Ectodermal cell (in vitro differentiated cells): ENCODE measurements around the gene KIF17.

Experiments
- H3K27ac ChIP-seq: 2 replicates; pipeline ENCODE4 v1.7.0; 2013; ENCODE audit warnings: mild to moderate bottlenecking, low read depth, low read length; ENCODE audit not compliant: insufficient read depth, poor library complexity, severe bottlenecking
- H3K27me3 ChIP-seq: 2 replicates; pipeline ENCODE4 v1.7.0; 2013; ENCODE audit warnings: mild to moderate bottlenecking, low read length; ENCODE audit not compliant: insufficient read depth, control insufficient read depth, poor library complexity, severe bottlenecking
- H3K36me3 ChIP-seq: one replicate; pipeline ENCODE4 v1.7.0; 2013; ENCODE audit warnings: low read length; ENCODE audit not compliant: control insufficient read depth, insufficient read depth
- H3K4me1 ChIP-seq: one replicate; pipeline ENCODE4 v1.7.0; 2013; ENCODE audit warnings: low read length; ENCODE audit not compliant: control insufficient read depth, insufficient read depth
- H3K4me3 ChIP-seq: 2 replicates; pipeline ENCODE4 v1.7.0; 2013; ENCODE audit warnings: low read depth, low read length, control low read depth; ENCODE audit not compliant: insufficient read depth
- H3K9me3 ChIP-seq: 2 replicates; pipeline ENCODE4 v1.7.0; 2013; ENCODE audit warnings: mild to moderate bottlenecking, low read length, moderate library complexity; ENCODE audit not compliant: control insufficient read depth
- WGBS, 2 experiments: methylation state at CpG; one replicate each; pipeline ENCODE4 v1.1.7; 2013; ENCODE audit warnings: missing lambda C conversion rate in 2 of 2; 5-methylcytosine and 5-hydroxymethylcytosine counted together

KIF17 gene

GRCh38 chr1:20661207-20662109, 56.3 kb downstream of the KIF17 start, which contains the start of gene DDOST:
Gene DDOST, minus strand, starts transcription at chr1:20661369. Its CDS starts 19 bp downstream, at chr1:20661350.
- H3K4me1 ChIP-seq = peaks cover 18% of the 10 kb centered on the region
- H3K9me3 ChIP-seq = no peaks in the 10 kb centered on the region
- peaks cover 10% of the 10 kb centered on the region for H3K36me3 ChIP-seq
- H3K27me3 ChIP-seq = no peaks in the 10 kb centered on the region
- peak within 1 kb of the TSS; percentile 84 for H3K4me3 ChIP-seq
- 3% methylated on average over 58 of the region's 58 CpGs for WGBS, 2 experiments
- H3K27ac ChIP-seq = peak within 1 kb of the TSS; percentile 16

GRCh38 chr1:20660847-20661206, 57.0 kb downstream of the KIF17 start:
- Histone ChIP-seq H3K9me3 (no peaks in the 10 kb centered on the region), H3K4me3 (peak overlapping the region; percentile 84), H3K4me1 (peaks cover 18% of the 10 kb centered on the region), H3K27ac (no peak overlapping the region), H3K27me3 (no peaks in the 10 kb centered on the region), H3K36me3 (peaks cover 14% of the 10 kb centered on the region)
- WGBS, 2 experiments = 1% methylated on average over 20 of the region's 20 CpGs

DNA sequence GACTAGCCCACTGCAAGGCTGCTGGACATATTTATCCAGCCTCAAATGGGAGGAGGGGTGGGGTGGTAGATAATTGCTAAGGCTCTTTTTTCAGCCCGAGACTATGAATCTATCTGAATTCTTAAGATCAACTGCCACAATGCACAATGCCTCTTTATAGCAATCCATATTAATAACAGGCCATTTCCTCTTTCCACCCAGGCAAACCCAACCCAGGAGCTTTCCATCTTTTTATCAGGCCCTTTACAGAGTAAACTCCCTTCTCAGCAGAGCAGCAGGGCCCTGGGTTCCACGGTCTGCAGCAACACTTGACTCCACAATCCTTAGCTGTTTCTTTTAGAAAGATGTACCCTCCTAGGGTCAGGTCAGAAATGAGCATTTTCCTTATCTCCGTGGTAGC, 57.4 kb downstream of the KIF17 start:
- H3K27ac ChIP-seq = no peak overlapping the region
- peaks cover 18% of the 10 kb centered on the region for H3K4me1 ChIP-seq
- peaks cover 14% of the 10 kb centered on the region for H3K36me3 ChIP-seq
- H3K27me3 ChIP-seq = no peaks in the 10 kb centered on the region
- 27 to 33% methylated on average over 3 of the region's 3 CpGs for WGBS, 2 experiments
- H3K9me3 ChIP-seq = no peaks in the 10 kb centered on the region
- peak overlapping the region; percentile 84 for H3K4me3 ChIP-seq

GRCh38 chr1:20658166-20658915, 59.5 kb downstream of the KIF17 start:
- no peak overlapping the region for H3K27ac ChIP-seq
- H3K27me3 ChIP-seq = no peaks in the 10 kb centered on the region
- H3K36me3 ChIP-seq = peaks cover 28% of the 10 kb centered on the region
- H3K9me3 ChIP-seq = no peaks in the 10 kb centered on the region
- peaks cover 18% of the 10 kb centered on the region for H3K4me1 ChIP-seq
- no peak overlapping the region for H3K4me3 ChIP-seq
- WGBS, 2 experiments = 90 to 96% methylated on average over 16 of the region's 16 CpGs

DNA sequence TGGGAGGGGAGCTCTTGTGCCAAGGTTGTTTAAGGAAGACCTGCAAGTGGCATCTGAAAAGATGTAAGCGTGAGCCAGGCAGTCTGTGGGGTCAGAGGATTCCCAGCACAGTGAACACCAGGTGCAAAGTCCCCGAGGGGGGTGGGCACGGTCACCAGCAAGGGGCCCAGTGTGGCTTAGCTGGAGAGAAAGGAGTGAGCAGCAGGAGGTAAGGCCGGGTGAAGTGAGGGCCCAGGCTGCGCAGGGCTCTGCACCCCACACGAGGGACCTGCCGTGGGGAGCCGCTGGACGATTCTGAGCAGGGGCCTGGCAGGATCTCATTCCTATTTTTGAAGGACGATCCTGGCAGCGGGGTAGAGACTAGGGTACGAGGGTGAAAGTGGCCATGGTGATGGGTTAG, 60.8 kb downstream of the KIF17 start:
- WGBS, 2 experiments = 94 to 96% methylated on average over 12 of the region's 12 CpGs

GRCh38 chr1:20654104-20654690, 63.6 kb downstream of the KIF17 start:
- no peaks in the 10 kb centered on the region for H3K9me3 ChIP-seq
- 88 to 89% methylated on average over 20 of the region's 20 CpGs for WGBS, 2 experiments
- no peak overlapping the region for H3K4me3 ChIP-seq
- H3K4me1 ChIP-seq = no peaks in the 10 kb centered on the region
- H3K27ac ChIP-seq = no peak overlapping the region
- no peaks in the 10 kb centered on the region for H3K27me3 ChIP-seq
- H3K36me3 ChIP-seq = peaks cover 54% of the 10 kb centered on the region

More for the DNA sequence above, 60.8 kb downstream of the KIF17 start:
- Histone ChIP-seq H3K4me1 (peaks cover 14% of the 10 kb centered on the region), H3K27ac (no peak overlapping the region), H3K4me3 (no peak overlapping the region), H3K9me3 (no peaks in the 10 kb centered on the region), H3K36me3 (peaks cover 41% of the 10 kb centered on the region), H3K27me3 (no peaks in the 10 kb centered on the region)

DNA sequence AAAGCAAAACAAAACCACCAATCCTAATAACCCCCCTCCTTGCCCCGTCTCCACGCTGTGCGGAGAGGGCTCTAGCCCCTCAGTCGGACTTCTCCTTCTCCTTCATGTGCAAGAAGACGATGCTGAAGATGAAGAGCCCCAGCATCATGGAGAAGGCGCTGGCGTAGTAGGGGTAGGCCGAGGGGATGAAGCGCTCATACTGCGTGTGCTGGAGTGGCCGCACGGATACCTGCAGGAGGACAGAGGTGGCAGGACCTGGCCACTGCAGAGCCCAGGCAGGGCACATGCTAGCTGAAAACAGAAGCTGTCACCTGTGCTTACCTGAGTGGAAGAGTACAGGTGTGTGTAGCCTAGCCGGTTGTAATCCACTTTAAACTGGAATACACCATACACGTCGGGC, 65.5 kb downstream of the KIF17 start:
- peaks cover 47% of the 10 kb centered on the region for H3K36me3 ChIP-seq
- H3K4me1 ChIP-seq = no peaks in the 10 kb centered on the region
- no peaks in the 10 kb centered on the region for H3K27me3 ChIP-seq
- no peak overlapping the region for H3K27ac ChIP-seq
- H3K4me3 ChIP-seq = no peak overlapping the region
- 96 to 98% methylated on average over 15 of the region's 15 CpGs for WGBS, 2 experiments
- H3K9me3 ChIP-seq = no peaks in the 10 kb centered on the region

- Histone ChIP-seq H3K4me3 (no peak overlapping the region), H3K36me3 (peaks cover 31% of the 10 kb centered on the region), H3K27me3 (no peaks in the 10 kb centered on the region), H3K27ac (no peak overlapping the region), H3K9me3 (no peaks in the 10 kb centered on the region), H3K4me1 (no peaks in the 10 kb centered on the region)
- 95 to 96% methylated on average over 15 of the region's 15 CpGs for WGBS, 2 experiments
Observed at GRCh38 chr1:20648946-20649345, 68.9 kb downstream of the KIF17 start.

DNA sequence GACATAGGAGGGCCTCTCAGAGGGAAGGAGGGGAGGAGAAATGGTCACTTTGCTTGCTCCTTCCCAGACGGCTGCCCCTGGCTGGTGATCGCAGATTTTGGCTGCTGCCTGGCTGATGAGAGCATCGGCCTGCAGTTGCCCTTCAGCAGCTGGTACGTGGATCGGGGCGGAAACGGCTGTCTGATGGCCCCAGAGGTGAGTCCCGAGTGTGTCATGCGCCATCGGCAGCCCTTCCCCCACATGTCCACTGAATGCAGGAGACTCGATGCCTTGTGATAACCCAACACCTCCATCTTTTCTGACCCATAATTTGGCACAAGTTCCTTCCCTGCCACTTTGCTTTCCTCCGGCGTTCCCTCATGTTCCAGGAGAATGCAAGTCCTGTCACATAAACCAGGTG, 69.4 kb downstream of the KIF17 start:
- Histone ChIP-seq H3K4me3 (no peak overlapping the region), H3K27ac (no peak overlapping the region), H3K4me1 (no peaks in the 10 kb centered on the region), H3K27me3 (no peaks in the 10 kb centered on the region), H3K9me3 (no peaks in the 10 kb centered on the region), H3K36me3 (peaks cover 26% of the 10 kb centered on the region)
- WGBS, 2 experiments = 93 to 95% methylated on average over 13 of the region's 13 CpGs

DNA sequence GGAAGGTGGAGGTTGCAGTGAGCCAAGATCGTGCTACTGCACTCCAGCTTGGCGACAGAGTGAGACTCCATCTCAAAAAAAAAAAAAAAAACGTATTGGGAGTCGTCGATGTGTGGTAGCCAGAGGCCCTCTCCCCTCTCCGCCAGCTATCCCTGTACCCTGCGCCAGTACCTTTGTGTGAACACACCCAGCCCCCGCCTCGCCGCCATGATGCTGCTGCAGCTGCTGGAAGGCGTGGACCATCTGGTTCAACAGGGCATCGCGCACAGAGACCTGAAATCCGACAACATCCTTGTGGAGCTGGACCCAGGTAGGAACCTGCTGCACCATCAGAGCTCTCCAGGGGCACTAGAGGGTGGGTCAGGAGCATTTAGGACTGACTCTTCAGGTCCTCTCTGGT, 72.4 kb downstream of the KIF17 start:
- H3K36me3 ChIP-seq = peaks cover 7% of the 10 kb centered on the region
- H3K4me1 ChIP-seq = no peaks in the 10 kb centered on the region
- WGBS, 2 experiments = 86 to 87% methylated on average over 14 of the region's 14 CpGs
- no peaks in the 10 kb centered on the region for H3K9me3 ChIP-seq
- H3K4me3 ChIP-seq = no peak overlapping the region
- H3K27ac ChIP-seq = no peak overlapping the region
- no peaks in the 10 kb centered on the region for H3K27me3 ChIP-seq
